ENCODE data around the gene FLRT1. TPM values are rescaled to one million over a fixed set of nuclear protein-coding genes. Genes with fewer than 3 reads are reported as not detected.

The FLRT1 gene
- total RNA-seq, 4 donors from 2014 or later, result not detected

GRCh38 chr11:64063777-64064176 is 28.0 kb downstream of the FLRT1 start:
- no peaks in the 10 kb centered on the region for H3K36me3 ChIP-seq
- H3K4me1 ChIP-seq, result peaks cover 10% of the 10 kb centered on the region
- H3K27ac ChIP-seq, result no peak overlapping the region
- TF ChIP-seq EP300 (IDR thresholded peaks at IDR 0.05) (no peak), POLR2A (IDR thresholded peaks at IDR 0.05) (no peak), CTCF (IDR thresholded peaks at IDR 0.05) (no peak), POLR2AphosphoS5 (IDR thresholded peaks at IDR 0.05) (no peak)
- WGBS, result 91% methylated on average over 12 of the region's 13 CpGs
- no peaks in the 10 kb centered on the region for H3K9me3 ChIP-seq
- no peak for DNase-seq (ENCODE audit: low spot score in 2 of 2)
- H3K4me3 ChIP-seq, result no peak overlapping the region
- peaks cover 12% of the 10 kb centered on the region for H3K27me3 ChIP-seq

- no peak overlapping the region for H3K27ac ChIP-seq
- peaks cover 10% of the 10 kb centered on the region for H3K4me1 ChIP-seq
Observed at GRCh38 chr11:64064374-64065140, 28.8 kb downstream of the FLRT1 start.

GRCh38 chr11:64065141-64065465 is 29.4 kb downstream of the FLRT1 start:
- TF ChIP-seq POLR2AphosphoS5 (IDR thresholded peaks at IDR 0.05) (no peak), CTCF (IDR thresholded peaks at IDR 0.05) (no peak), EP300 (IDR thresholded peaks at IDR 0.05) (no peak), POLR2A (IDR thresholded peaks at IDR 0.05) (no peak)
- no peaks in the 10 kb centered on the region for H3K9me3 ChIP-seq
- DNase-seq (ENCODE audit: low spot score in 2 of 2), result no peak
- H3K27ac ChIP-seq, result no peak overlapping the region
- peaks cover 12% of the 10 kb centered on the region for H3K27me3 ChIP-seq
- no peaks in the 10 kb centered on the region for H3K36me3 ChIP-seq
- H3K4me3 ChIP-seq, result no peak overlapping the region
- 93% methylated on average over 10 of the region's 11 CpGs for WGBS
- peaks cover 10% of the 10 kb centered on the region for H3K4me1 ChIP-seq

More at GRCh38 chr11:64064374-64065140, 28.8 kb downstream of the FLRT1 start:
- Histone ChIP-seq H3K36me3 (no peaks in the 10 kb centered on the region), H3K4me3 (no peak overlapping the region), H3K27me3 (peaks cover 12% of the 10 kb centered on the region), H3K9me3 (no peaks in the 10 kb centered on the region)
- 86% methylated on average over 13 of the region's 17 CpGs for WGBS
- no peak for TF ChIP-seq CTCF (IDR thresholded peaks at IDR 0.05)
- no peak for DNase-seq (ENCODE audit: low spot score in 2 of 2)

GRCh38 chr11:64065712-64066111 is 30.0 kb downstream of the FLRT1 start:
- Histone ChIP-seq H3K4me3 (no peak overlapping the region), H3K36me3 (no peaks in the 10 kb centered on the region), H3K27me3 (peaks cover 12% of the 10 kb centered on the region), H3K9me3 (no peaks in the 10 kb centered on the region), H3K27ac (no peak overlapping the region), H3K4me1 (peaks cover 7% of the 10 kb centered on the region)
- WGBS, result 90% methylated on average over 9 of the region's 10 CpGs
- no peak for DNase-seq (ENCODE audit: low spot score in 2 of 2)
- TF ChIP-seq POLR2AphosphoS5 (IDR thresholded peaks at IDR 0.05) (no peak), EP300 (IDR thresholded peaks at IDR 0.05) (no peak), CTCF (IDR thresholded peaks at IDR 0.05) (no peak), POLR2A (IDR thresholded peaks at IDR 0.05) (no peak)

- 81% methylated on average over 19 of the region's 26 CpGs for WGBS
- H3K4me1 ChIP-seq, result no peaks in the 10 kb centered on the region
- no peaks in the 10 kb centered on the region for H3K9me3 ChIP-seq
- no peak for DNase-seq (ENCODE audit: low spot score in 2 of 2)
- H3K36me3 ChIP-seq, result no peaks in the 10 kb centered on the region
- no peak overlapping the region for H3K27ac ChIP-seq
- H3K4me3 ChIP-seq, result no peak overlapping the region
- no peak for TF ChIP-seq CTCF (IDR thresholded peaks at IDR 0.05)
- TF ChIP-seq POLR2AphosphoS5 (IDR thresholded peaks at IDR 0.05), result no peak
- TF ChIP-seq POLR2A (IDR thresholded peaks at IDR 0.05), result no peak
- TF ChIP-seq EP300 (IDR thresholded peaks at IDR 0.05), result no peak
- H3K27me3 ChIP-seq, result peaks cover 5% of the 10 kb centered on the region
Observed at GRCh38 chr11:64067230-64067993, 31.7 kb downstream of the FLRT1 start.
